NCI-H1436 (cell line): ENCODE results near the gene RIMS1.
"Not testable (repeated sequence)": the region's sequence is repeated elsewhere in the genome, so short reads cannot be mapped to it uniquely, and the experiment has no call there.

Experiments used
- DNase-seq: peaks from one replicate; lab custom pipeline; 2025; lab: John Stamatoyannopoulos, UW

Gene RIMS1

DNA sequence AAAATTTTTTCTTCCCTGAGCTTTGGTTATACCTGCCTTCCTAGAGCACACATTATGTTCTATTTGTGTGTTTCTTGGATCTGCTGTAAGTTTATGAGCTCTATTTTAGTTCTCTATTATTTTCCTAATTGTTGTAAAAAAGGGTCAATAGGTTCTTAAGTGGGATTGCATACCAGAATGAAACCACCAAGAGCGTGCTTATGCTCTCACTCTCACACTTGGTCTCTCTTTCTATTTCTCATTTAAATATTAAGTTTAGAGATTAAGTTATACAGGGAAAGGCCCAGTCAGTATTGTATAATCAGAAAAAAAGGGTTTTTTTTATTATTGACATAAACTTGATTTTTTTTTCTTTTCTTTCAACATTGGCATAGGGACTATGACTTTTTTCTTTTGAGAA lies 96.8 kb downstream of the RIMS1 start:
- no peak for DNase-seq

DNA sequence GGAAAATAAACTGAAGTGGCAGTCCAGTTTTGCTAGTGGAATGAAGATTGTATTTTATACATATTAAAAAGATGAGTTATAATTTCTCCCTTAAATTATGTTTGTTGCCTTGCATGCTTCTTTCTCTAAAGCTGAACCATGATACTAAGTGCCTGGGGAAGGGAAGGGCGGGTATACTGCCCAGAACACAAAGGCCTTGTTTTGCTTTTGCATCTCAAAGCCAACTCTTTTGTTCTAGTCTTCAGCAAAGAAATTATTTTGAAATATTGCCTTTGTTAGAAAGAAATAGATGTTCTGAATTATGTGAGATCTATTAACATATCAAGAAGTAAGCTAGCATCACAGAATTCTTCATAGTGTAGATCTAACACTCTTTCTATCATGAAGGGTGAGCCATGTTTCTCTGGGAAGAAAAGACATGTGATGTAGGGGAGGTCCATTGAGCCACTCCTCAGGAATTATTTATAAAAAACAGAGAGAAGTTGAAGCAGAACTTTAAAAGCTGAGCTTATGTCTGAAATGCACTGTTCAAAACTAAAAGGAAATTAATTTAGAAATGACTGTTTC lies 108.4 kb downstream of the RIMS1 start:
- no peak for DNase-seq

DNA sequence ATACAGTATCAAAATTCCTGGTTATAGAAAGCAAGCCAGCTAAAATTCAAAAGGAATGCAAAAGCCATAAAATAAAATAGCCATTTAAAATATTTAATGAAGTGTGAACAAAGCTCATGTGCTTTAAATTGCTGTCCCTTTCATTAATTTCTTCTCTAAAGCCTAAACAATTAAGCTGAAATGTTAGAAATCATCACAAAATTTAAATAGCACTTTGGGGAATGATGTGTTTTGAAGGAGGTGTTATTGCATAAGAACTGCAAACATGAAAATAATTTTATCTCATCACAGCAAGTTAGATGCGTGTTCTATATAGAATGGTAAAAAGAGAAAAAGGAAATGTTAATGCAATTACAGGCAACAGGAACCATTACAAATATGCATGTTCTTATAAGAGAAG lies 111.0 kb downstream of the RIMS1 start:
- no peak for DNase-seq

DNA sequence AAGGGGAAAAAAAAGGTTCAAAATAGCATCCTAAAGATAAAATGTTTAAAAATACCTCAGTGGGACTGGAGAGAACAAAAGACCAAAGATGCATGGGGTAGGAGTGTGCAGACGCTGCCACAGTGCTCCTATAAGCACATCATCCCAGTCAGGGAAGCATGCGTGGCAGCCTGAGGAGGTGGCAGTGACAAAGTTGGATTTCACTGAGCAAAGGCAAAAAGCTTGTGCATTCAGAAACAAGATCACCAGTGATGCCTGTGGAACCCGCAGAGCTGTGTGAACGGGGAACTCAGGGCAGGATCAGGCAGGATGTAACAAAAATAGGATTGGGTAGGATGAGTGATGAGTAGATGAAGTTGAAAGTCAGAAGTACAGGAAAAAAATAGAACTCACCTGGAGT lies 116.1 kb downstream of the RIMS1 start:
- DNase-seq: no peak

DNA sequence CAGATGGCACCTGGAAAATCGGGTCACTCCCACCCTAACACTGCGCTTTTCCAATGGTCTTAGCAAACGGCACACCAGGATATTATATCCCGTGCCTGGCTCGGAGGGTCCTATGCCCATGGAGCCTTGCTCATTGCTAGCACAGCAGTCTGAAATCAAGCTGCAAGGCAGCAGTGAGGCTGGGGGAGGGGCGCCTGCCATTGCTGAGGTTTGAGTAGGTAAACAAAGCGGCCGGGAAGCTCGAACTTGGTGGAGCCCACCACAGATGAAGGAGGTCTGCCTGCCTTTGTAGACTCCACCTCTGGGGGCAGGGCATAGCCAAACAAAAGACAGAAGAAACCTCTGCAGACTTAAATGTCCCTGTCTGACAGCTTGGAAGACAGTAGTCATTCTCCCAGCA lies 120.2 kb downstream of the RIMS1 start:
- not testable (repeated sequence) for DNase-seq

DNA sequence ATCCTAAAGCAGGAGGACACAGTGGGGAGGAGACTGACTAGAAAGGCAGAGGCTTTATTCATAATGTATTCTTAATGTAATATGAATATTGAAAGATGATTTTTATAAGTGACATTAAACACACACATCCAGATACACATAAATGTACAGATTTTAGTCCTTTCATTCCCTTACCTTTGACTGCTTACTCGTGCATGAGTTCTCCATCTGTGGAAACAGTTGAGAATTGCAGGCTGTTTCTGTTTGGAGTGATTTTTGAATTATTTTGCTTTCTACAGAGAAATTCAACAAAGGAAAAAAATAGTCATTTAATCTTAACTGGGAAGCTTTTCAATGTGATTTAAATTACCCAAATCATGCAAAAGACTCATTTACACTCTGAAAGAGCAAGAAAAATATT lies 136.5 kb downstream of the RIMS1 start:
- DNase-seq: no peak

DNA sequence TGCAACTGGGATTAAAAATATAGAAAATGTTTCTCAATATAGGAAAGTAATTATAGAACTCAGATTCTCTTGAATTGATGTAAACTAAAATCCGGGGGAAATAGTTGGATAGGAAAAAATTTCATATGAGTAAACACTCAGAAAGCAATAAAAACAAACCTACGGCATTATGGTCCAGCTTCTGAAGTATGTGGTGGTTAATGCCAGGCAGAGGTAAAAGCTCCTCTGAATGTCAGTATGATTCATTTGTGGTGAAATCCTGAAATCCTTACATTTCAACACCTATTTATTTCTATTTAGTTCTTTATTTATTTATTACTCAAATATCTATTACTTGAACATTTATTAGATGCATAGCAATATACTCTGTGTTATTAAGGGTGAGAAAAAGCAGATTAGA lies 145.1 kb downstream of the RIMS1 start:
- DNase-seq: no peak

DNA sequence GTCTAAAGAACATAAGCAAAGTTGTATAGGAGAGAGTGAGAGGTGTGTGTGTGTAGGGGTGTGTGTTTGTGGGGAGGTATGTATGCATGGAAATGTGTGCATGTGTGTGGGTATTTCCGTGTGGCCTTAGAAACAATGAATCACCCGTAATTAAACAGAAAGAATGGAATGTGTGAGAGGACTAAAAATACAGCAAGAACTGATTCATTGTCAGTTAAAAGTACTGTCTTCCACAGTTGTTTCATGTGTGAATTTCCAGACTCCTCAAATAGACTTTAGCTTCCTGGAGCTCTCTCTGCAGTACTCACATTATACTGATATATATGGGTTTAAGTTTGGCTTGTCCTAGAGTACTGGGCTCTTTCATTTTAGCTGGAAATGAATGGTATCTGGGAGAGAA lies 145.7 kb downstream of the RIMS1 start:
- DNase-seq: no peak

DNA sequence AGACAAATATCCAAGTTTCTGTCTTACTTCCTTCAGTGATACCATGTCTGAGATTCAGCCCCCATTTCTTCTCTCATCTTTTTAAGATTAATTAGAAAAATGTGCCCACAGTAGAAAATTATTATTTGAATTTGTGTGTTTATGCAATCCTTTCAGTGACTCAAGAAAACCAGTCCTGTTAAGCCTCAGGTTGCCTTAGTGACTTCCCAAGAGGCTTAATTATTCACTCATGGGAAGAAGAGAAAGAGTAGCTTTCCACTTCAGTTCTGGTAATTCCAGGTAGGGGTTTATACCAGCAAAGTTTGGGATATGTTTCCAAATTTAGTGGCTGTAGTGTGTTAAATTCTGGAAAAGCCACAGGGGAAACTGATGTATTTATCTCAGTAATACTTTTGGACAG lies 149.1 kb downstream of the RIMS1 start:
- no peak for DNase-seq

DNA sequence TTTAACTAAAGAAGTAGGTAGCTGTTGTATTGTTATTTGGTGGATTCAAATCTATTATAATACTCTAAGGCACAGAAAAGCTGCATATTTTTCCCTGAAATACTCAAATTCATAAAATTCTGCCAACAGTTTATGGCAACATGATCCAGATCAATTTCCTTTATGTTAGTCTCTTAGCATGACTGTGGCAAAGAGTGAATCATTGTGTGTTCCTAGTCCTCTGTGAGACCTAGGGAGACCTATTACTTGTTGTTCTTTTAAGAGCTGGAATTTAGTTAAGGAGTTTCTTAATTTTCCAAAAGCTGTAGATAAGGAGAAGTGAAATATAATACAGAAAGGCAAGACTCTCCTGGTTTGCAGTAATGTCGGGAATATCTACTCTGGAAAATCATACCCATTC lies 149.6 kb downstream of the RIMS1 start:
- DNase-seq: no peak

DNA sequence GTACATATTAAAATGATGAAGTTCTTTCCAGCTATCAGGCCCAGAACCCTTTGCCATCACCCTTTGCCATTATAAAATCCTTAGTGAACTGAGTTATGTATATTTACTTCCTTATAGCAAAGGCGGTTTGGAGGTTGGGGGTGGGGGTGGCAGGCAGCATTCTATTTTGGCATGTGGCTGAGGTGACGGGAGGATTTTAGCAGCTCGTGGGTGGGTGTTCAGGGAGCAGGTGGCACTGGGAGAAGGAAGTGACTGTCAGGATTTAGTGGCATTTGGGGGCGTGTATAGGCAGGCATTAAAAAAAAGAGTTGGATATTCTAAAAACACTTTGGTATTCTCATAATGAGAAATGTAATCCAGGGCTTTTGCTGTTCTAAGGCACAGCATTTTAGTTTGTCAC lies 150.7 kb downstream of the RIMS1 start:
- no peak for DNase-seq

DNA sequence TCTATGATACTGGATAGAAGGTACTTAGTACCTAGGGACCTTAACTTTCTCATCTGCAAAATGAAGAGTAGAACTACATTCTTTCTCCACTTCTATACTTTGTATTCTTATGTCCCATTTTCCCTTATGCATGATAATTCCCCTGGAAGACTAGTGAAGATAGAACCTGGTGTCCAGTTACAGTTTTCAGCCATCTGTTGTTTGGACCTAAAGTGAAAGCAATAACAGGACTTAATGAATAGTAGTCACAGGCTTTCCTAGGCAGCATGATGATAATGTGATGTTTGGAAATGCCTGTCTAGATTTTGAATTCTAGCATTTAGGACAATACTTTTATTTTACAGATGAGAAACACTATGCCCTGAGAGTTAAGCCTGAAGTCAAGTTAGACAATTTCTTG lies 153.8 kb downstream of the RIMS1 start:
- DNase-seq: no peak

DNA sequence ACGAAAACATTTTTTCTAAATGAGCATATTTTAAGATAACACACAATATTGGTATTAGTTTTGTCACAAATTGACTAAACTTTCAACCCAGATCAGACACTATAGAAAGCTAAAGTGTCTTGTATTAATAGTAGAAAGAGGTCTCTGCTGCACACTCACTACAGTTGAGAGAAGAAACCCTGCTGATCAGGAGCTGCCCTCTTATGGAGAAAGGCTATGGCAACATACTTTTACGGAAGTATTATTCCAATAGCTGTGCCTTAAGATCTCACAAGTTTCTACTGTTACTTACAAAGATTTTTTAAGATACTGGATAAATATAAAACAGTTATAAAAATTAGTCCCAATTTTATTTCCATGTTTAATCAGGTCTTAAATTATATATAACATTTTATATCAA lies 155.7 kb downstream of the RIMS1 start:
- no peak for DNase-seq

DNA sequence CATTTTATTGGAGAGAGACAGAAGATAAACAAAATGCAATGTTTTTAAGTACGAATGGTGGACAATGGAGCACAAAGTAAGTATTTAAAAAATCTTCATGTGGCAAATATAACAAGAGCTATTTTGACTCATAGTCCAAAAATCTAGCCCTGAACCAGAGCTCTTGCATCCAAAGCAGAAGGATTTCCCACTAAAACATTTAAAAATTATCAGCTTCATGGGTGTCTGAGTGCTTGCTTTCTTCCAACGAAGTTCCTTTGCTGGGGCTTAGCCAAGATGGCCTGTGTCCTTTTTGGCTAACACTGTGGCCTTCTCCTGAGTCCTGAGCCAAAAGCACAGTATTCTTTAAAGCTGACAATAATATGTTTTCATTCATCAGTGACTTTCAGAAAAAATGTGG lies 161.7 kb downstream of the RIMS1 start:
- no peak for DNase-seq

DNA sequence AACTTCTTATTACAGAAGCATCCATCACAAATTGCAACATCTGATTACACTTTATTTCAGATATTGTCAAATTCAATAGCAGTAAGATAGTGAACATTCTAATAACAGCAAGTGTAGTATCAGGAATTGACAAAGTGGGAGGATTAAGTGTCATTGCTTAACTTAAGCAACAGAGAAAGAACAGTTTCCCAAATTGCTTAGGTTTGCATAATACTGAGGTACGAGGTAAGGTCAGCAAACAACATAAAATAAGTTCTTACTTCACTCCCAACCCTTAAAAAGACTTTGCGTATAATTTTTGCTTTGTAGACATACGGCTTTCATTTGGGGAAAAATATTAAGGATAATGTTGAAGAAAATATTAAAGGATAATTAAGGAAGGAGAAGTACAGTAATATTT lies 163.0 kb downstream of the RIMS1 start:
- no peak for DNase-seq

DNA sequence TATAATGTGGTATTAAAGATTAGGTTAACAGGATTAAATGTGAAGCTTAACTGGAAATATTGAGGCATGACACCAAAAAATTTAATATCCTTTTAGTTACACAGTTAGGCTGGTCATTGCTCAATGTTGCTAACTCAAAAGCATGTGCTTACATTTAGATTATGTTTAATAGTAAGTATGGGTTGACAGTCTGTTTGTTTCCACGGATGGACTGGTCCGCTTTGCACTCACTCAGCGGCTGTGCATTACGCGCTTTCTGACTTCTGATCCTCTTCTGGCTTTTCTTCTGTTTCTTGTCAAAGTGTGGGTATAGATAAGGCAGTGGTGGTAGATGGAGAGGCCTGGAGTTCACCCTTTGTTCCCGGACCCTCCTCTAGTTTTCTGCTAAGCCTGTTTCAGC lies 174.9 kb downstream of the RIMS1 start:
- no peak for DNase-seq

DNA sequence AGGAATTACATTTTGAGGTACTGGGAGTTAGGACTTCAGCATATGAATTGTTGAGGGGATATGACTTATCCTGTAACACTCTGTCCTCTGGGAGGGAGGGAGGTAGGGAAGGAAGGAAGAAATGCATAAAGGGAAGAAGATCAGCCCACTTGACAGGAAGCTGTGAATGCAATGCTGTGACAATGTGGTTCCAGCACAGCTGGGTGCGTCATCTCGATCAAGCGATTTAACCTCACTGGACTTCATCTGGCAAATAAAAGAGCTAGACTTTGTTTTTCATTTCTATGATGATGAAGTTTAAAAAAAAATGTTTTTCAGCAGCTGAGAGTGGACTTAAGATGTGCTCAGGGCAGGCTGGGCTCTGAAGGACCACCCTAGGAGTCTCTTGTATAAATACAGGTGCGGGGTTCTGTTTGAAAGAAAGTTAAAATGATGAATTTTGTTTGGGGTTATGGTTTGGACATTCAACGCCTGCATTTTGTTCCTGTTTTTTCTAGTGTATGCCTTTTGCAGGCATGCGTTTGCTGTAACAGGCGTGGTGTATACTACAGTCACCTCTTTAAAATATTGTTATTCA lies 178.1 kb downstream of the RIMS1 start:
- no peak for DNase-seq

DNA sequence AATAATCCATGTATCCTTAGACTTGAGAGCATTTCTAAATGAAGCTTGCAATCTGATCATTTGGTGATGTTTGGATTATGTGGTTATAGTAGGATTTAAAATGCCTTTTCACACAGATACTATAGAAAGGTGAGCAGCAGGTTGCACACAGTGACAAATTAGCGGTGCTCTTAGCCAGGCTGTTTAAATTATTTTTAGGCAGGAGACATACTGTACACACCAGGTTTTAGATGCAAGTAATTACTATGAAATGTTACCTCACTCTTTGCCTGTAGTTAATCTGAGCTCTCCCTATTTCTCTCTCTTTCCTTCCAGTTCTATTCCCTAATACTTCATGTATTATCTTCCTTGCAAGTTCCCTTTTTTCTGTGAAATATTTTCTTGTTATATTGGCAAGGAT lies 191.7 kb downstream of the RIMS1 start:
- DNase-seq: no peak

DNA sequence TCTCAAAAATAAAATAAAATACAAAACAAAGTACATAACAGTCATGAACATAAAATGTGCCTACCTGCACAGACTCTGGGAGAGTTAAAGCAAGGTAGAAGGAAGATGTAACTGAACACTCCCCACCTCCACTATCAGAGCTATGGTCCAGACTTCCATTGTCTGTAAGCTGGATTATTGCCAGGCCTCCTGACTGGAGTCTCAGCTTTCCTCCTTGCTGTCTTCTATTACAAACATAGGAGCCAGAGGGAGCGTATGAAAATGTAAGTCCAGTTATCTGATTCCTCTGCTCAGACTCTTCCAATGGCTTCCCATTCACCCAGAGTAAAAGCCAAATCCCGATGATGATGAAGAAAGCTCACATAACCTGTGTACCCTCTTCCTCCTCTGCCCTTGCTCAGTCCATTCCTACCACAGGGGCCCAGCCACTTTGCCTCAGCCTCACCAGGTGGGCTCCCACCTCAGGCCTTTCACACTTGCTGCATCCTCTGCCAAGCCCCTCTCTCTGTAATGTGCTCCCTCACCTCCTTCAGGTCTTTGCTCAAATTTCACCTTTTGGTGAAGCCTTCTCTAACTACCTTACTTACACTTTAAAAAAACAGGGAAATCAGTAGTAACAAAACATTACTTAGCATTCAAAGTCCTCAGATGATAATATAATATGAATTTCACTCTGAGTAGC lies 194.1 kb downstream of the RIMS1 start:
- no peak for DNase-seq

DNA sequence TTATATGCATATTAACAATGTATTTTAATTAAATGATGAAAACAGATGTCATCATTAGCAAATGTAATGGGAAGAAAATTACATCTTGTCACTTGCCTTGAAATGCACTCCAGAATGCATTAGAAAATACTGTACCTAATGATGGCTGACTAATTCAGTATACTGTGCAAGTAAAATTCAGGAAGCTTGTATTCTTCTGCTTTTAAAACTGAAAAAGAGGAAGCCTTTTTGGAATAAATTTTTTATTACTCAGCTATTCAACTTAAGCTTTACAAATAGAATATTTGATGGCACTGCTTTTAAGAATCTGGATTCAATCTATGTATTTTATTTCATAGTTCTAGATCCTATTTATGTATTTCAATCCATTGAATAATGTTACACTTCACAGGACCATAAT lies 195.5 kb downstream of the RIMS1 start:
- no peak for DNase-seq

DNA sequence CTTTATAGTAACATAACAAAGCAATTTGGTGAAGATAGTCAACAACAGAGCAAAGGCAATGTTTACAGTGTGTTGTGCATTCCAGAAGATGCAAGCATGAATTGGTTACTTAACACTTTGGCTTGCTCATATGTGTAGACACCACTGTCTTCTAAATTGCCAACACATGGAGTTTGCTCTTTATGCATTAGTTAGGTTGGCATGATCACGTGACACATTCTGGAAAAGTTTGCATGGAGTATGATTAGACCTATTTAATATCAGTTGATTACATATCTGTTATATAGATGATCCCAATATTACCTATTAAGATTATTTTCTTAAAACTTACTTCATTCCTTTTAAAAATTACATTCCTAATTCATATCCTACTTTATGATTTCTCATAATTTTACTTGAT lies 197.6 kb downstream of the RIMS1 start:
- DNase-seq: no peak

DNA sequence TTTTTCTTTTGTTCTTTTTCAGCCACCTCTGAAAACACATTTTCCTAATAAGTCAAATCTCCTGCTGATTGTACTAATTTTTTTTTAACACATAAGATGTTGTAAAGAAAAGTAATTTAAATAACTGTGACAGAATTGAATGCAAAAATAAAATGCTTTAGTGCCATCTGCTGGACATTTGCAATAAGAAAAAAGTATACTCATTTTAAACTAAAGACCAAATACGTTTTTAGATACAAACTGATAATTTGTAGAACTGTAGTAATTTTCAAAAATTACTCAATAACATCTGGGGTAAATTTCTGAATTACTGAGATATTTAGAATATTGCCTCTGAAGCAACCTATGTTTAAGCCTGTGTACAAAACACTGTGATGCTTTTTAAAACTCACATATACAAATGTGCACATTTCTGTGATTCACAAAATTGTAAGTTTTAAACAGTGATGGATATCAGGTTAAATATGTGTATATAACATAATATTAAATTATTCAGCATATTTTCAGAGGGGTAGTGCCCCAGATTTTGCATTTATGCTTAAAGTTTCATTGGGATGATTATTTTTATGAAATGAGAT lies 198.7 kb downstream of the RIMS1 start:
- no peak for DNase-seq

DNA sequence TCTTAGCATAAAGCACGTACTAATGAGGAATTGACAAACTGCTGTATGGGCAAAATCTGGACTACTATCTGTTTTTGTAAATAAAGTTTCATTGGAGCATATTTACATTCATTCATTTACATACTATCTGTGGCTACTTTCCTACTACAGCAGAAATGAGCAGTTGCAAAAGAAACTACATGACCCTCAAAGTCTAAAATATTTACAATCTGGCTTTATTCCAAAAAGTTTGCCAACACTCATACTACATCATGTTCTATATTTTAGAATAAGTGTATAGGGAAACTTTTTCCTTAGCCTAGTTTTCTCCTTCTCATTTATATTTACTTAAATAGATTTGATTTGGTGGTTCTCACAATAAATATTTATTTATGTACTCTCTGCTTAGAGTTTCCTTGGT lies 208.2 kb downstream of the RIMS1 start:
- no peak for DNase-seq

DNA sequence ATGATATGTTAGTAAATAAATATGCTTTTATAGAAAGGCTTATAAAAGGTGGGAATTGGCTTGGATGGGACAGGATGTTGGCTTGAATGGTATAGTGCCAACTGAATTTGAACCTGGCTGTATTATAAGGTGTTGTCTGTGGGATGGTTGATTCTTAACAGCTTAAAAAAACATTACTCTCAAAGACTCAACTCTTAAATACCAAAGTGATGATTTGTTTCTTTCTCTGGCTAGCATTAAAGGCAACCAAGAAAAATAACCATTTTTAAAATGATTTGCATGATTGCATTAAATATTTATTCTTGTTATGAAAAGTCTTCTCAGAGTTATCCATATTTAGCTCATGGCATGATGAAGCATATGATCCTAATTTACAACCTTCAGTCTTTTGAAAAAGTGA lies 216.2 kb downstream of the RIMS1 start:
- DNase-seq: no peak
